Measurements from ENCODE around the gene GOSR1. TPM values are rescaled to one million over a fixed set of nuclear protein-coding genes. Genes with fewer than 3 reads are reported as not detected.

GOSR1 gene
- total RNA-seq, 1 experiment from 2014 or later = 58.1 TPM

DNA sequence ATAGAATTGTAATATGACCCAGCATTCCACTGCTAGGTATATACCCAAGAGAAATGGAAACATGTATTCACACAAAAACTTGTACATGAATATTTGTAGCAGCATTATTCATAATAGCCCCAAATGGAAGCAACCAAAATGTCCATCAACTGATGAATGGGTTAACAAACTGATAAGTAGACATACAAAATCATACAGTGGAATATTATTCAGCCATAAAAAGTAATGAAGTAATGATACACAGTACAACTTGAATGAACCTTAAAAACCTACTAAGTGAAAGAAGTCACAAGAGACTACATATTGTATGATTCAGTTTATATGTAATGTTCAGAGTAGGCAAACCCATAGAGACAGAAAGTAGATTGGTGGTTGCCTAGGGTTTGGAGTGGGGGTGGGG lies 40.5 kb upstream of the GOSR1 start:
- no peak overlapping the region for H3K27ac ChIP-seq (ENCODE audit: insufficient read length, low read depth, low read length)
- no peak overlapping the region for H2AFZ ChIP-seq (ENCODE audit: low read length)
- H4K5ac ChIP-seq (ENCODE audit: insufficient read length, low read depth, low read length) = no peak overlapping the region
- Mint-ChIP-seq H3K27me3 (ENCODE audit: low read depth) (no peaks in the 10 kb centered on the region), H3K9me3 (no peaks in the 10 kb centered on the region; a peak in 1 of 5 replicates), H3K36me3 (ENCODE audit: insufficient read depth in 1 of 3, low read depth in 3 of 3) (peaks cover 0 to 23% (median 13%) of the 10 kb centered on the region in 3 experiments; a peak in 4 of 7 replicates), H3K4me1 (no peaks in the 10 kb centered on the region), H3K4me3 (no peak overlapping the region), H3K27ac (no peak overlapping the region)
- H3K14ac ChIP-seq (ENCODE audit: insufficient read depth, low read length) = no peak overlapping the region
- H3K27me3 ChIP-seq (ENCODE audit: insufficient read depth, low read length) = no peaks in the 10 kb centered on the region
- H3K9ac ChIP-seq (ENCODE audit: extremely low read depth, insufficient read length, low read length) = no peak overlapping the region
- no peaks in the 10 kb centered on the region for H3K79me1 ChIP-seq (ENCODE audit: insufficient read depth, low read depth, low read length, poor library complexity, severe bottlenecking)
- TF ChIP-seq CTCF (conservative IDR thresholded peaks at IDR 0.05) = no peak
- no peak overlapping the region for H3K23ac ChIP-seq (ENCODE audit: insufficient read length, low read depth, low read length)
- H4K91ac ChIP-seq (ENCODE audit: insufficient read length, low read depth, low read length) = no peak overlapping the region
- H3K56ac ChIP-seq (ENCODE audit: insufficient read length, low read depth, low read length) = no peak overlapping the region
- no peaks in the 10 kb centered on the region for H3K9me3 ChIP-seq (ENCODE audit: control insufficient read depth, low read depth, low read length)
- no peaks in the 10 kb centered on the region for H3K4me1 ChIP-seq (ENCODE audit: insufficient read depth, low read length)
- no peak overlapping the region for H2BK15ac ChIP-seq (ENCODE audit: low read depth, low read length)
- no peak overlapping the region for H2BK12ac ChIP-seq (ENCODE audit: insufficient read length, low read depth, low read length)
- no peak overlapping the region for H3T11ph ChIP-seq (ENCODE audit: low read length)
- no peak overlapping the region for H2BK120ac ChIP-seq (ENCODE audit: low read depth, low read length, poor library complexity, severe bottlenecking)
- no peak overlapping the region for H2AK5ac ChIP-seq (ENCODE audit: insufficient read length, low read length)
- H4K20me1 ChIP-seq (ENCODE audit: control insufficient read depth, insufficient read depth, insufficient read length) = no peaks in the 10 kb centered on the region
- no peak overlapping the region for H3K4ac ChIP-seq (ENCODE audit: low read depth, low read length)
- no peak overlapping the region for H3K18ac ChIP-seq (ENCODE audit: insufficient read length, low read depth, low read length)
- H3K79me2 ChIP-seq (ENCODE audit: insufficient read depth, low read length) = no peaks in the 10 kb centered on the region
- H2BK20ac ChIP-seq (ENCODE audit: low read depth, low read length, poor library complexity, severe bottlenecking) = no peak overlapping the region
- no peaks in the 10 kb centered on the region for H3K23me2 ChIP-seq (ENCODE audit: insufficient read length, low read depth, low read length, poor library complexity, severe bottlenecking)
- no peak for DNase-seq
- H3K4me2 ChIP-seq (ENCODE audit: insufficient read depth, insufficient read length, low read length) = no peak overlapping the region
- H2BK5ac ChIP-seq (ENCODE audit: insufficient read length, low read length) = no peak overlapping the region
- H4K8ac ChIP-seq (replicated peaks; ENCODE audit: insufficient read length, low read depth, low read length) = no peak overlapping the region
